ENCODE results near the gene RPS4Y1.

- TF ChIP-seq CTCF (IDR thresholded peaks at IDR 0.05) (no peak), POLR2A (IDR thresholded peaks at IDR 0.05) (no peak)
Measured at GRCh38 chrY:2867469-2867868, 26.1 kb downstream of the RPS4Y1 start.

All from heart left ventricle (tissue), 13 donors.